ENCODE data around the gene DDX31.

- TF ChIP-seq CTCF (IDR thresholded peaks at IDR 0.05) (no peak), POLR2A (IDR thresholded peaks at IDR 0.05) (no peak)
Observed at GRCh38 chr9:132556235-132556634, 113.5 kb downstream of the DDX31 start.
